NCI-H2081 treated with DMSO at 0.1 percent for 48 hours (cell line): Measurements from ENCODE around the gene FOXK1.
"Not testable (repeated sequence)": the region's sequence is repeated elsewhere in the genome, so short reads cannot be mapped to it uniquely, and the experiment has no call there.

ENCODE experiments used
- DNase-seq: peaks from one replicate; lab custom pipeline; 2025; lab: John Stamatoyannopoulos, UW

FOXK1 gene

GRCh38 chr7:4787541-4787940 lies 105.4 kb downstream of the FOXK1 start:
- DNase-seq: no peak

DNA sequence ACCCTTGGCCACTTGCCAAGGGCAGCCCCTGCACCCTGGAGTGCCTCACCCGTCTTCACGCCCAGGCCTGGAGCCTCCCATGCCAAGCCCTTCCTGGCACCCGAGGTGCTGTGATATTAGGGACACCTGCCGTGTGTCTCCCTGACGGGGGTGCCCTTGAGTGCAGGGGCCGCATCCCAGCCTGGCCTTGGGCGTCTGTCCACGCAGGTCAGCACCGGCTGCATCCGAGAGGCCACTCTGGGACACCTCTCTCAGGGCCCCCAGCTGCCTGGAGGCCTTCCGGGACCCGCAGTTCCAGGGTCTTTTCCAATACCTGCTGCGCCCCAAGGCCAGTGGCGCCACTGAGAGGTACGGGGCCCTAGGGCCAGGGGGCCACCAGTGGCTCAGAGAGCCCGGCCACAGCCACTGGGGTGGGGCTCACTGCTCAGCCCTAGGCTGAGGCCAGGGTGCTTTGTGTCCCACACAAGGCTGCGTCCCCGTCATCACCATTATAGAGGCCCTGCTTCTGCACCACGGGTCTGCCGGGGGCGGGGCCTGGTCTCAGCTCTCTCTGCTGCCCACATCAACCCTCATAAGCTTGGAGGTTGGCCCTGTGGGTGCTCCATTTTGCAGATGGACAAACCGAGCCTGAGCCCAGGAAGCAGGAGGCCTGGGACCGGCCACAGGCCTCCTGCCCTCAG lies 106.0 kb downstream of the FOXK1 start:
- DNase-seq: no peak

DNA sequence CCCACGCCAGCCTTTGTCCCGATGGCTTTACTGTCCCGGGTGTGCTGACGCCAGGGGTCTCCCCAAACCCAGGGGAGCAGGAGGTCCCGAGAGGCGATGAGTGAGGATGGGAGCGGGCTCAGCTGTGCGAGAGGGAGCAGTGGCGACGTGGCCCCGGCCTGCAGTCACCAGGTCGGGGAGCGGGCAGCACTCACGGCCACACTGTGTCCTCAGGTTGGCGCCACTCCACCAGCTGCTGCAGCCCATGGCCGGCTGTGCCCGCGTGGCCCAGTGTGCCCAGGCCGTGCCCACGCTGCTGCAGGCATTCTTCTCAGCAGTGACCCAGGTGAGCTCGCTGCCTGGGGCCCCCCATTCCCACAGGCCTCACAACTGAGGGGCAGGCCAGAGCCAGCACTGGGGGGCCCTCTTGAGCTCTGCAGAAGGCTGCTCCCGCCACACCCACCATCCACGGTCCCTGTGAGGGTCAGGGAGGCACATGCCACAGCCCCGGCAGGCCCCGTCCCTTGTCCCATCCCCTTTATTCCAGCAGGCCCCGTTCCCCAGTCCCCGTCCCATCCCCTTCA lies 106.6 kb downstream of the FOXK1 start:
- DNase-seq: no peak

- no peak for DNase-seq
Observed at GRCh38 chr7:4789194-4790077, 107.3 kb downstream of the FOXK1 start.

DNA sequence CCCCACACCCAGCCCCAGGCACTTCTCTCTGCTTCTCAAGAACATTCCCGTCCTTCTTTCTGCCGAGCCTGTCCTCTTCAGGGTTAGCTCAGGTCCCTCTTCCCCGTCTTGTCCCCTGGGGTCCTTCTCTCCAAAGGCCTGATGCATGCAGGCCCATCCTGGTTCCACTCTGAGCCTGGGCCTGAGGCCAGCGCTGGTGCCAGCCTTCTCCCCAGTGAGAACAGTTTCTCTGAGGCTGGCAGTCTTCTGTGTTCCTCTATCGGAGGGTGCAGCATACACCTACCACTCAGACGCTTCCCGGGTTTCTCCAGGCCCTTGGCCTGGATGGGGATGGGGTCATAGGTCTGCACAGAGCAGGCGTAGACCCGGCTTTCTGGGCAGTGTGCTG lies 108.0 kb downstream of the FOXK1 start:
- no peak for DNase-seq

GRCh38 chr7:4790516-4790991 lies 108.5 kb downstream of the FOXK1 start:
- DNase-seq: no peak

GRCh38 chr7:4791101-4791737 lies 109.1 kb downstream of the FOXK1 start:
- no peak for DNase-seq

DNA sequence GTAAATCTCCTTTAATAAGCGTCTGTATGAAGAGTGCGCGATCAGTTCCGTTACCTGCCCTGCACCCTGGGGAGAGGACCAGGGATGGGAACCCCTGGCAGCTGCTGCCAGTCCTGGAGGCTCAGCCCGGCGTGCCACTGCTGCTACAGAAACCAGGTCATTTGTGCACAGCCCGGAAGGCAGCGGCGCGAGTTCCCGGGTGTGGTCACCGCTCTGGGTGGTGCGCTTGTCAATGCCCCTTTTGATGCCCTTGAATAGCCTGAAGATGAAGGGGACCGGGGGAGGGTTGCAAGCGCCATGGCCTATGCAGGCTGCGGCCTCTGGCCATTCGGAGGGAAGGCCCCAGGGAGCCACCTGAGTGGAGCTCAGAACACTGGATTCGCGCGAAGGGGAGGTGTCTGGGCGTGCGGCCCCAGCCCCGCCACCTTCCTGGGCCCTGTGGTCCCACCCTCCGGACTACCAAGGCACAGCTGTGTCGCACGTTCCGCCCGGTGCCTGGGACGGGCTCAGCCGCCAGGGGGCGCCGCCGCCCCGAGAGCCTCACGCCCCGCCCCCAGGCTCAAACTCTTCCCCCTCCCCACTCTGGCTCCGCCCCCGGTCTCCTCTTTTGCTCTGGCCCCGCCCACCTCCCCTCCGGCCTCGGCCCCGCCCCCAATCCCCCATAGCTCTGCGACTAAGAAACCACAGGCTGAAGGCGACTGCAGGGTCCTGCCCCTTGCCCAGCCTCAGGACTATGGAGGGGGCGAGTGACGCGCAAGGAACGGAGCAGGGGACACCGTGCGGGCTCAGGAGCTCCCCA lies 109.8 kb downstream of the FOXK1 start:
- DNase-seq: no peak

DNA sequence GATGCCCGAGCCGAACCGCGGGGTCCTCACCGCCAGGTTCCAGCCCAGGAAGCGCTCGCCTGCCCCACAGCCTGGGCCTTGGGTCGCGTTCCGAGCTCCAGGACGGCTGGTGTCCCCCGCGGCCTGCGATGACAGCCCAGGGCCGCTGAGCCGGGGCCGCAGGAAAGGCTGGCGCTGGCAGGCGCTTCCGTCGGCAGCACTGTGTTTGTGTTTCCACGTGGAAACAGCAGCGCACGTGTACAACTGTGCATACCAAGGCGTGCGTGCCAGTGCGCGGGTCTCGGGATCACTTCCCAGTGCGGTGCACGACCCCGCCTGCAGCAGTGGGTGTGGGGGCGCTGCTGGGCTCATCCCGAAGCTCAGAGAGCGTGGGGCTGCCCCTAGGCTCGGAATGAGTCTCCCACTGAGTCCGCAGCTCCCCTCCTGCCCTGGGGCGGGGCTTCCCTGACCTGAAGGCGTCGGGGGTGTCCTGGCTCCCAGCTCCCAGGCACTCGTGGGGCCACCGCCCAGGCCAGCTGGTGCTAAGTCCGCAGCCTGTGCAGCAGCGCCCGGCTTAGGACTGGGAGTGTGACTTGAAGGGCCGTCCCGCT lies 110.5 kb downstream of the FOXK1 start:
- no peak for DNase-seq

GRCh38 chr7:4793385-4793993 lies 111.4 kb downstream of the FOXK1 start:
- not testable (repeated sequence) for DNase-seq

DNA sequence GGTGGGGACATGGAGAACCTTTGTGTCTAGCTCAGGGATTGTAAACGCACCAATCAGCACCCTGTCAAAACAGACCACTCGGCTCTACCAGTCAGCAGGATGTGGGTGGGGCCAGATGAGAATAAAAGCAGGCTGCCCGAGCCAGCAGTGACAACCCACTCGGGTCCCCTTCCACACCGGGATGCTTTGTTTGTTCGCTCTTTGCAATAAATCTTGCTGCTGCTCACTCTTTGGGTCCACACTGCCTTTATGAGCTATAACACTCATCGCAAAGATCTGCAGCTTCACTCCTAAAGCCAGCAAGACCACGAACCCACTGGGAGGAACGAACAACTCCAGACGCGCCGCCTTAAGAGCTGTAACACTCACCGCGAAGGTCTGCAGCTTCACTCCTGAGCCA lies 112.1 kb downstream of the FOXK1 start:
- DNase-seq: not testable (repeated sequence)

GRCh38 chr7:4794591-4795350 lies 112.7 kb downstream of the FOXK1 start:
- no peak for DNase-seq

- no peak for DNase-seq
Observed at GRCh38 chr7:4796453-4796852, 114.4 kb downstream of the FOXK1 start.

DNA sequence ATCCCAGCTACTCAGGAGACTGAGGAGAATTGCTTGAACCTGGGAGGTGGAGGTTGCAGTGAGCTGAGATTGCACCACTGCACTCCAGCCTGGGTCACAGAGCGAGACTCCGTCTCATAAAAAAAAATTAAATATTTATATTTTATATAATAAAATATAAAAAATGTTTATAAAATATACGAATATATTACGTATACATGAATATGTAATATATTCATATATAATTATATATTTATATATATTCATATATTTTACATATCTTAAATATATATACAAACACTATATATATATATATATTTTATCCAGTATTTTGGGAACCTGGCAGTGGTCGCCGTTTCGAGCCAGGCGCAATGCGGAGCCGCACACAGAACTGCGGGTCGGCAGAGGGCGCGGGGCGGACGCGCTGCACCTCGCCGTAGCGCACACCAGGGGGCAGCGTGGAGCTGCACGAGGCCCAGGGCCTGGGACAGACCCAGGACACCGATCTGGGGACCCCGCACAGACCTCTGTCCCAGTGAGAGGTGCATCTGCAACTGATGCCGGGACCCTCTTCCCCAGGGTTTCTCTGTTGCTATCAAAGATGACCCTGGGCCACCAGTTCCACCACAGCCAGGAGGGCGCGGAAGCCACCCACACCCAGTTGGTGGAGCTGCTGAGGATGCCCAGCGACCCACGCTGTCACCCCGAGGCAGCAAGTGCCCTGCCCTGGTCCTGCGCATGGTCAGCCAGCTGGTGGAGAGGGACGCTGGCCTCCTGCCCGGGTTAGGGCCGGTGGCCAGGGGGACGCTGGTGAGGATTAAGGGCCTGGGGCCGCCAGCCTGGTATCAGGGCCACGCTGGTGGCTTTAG lies 116.0 kb downstream of the FOXK1 start:
- no peak for DNase-seq

- DNase-seq: no peak
Observed at GRCh38 chr7:4798706-4799235, 116.7 kb downstream of the FOXK1 start.

GRCh38 chr7:4799508-4800268 lies 117.6 kb downstream of the FOXK1 start:
- DNase-seq: no peak

DNA sequence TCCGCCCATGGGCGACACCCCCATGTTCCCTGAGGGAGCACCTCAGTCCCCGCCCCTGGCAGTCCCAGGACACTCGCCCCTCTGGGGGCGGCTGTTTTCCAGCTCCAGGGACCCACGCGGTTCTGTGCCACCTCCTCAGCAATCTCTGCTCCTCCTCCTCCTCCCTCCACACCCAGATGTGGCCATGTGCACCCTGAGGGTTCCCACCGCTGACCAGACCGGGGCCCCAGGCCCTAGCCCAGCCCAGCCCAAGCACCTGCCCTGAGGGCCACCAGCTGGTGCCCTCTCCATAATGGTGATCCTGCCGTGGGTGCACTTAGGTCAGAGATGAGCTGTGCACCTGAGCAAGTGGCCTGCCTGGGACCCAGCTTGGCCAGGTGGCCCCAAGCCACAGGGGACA lies 118.4 kb downstream of the FOXK1 start:
- DNase-seq: no peak
